IMR-90 (cell line): ENCODE measurements around the gene ZNF862. TPM values are rescaled to one million over a fixed set of nuclear protein-coding genes. Genes with fewer than 3 reads are reported as not detected.

Experiments used
- ATAC-seq: fragments of 200-7000 bp; cut with Tn5 transposase; 2 replicates; pipeline ENCODE4 v1.9.1; 2020; ENCODE audit warnings: low read depth, mild to moderate bottlenecking, moderate library complexity
- BruUV-seq: library from RNA; stranded (reverse); fragments of 400-500 nt; replicated peaks from 2 replicates; lab custom pipeline; 2021; lab: Mats Ljungman, UMichigan
- CTCF ChIA-PET: fragments of 300-600 bp; formaldehyde crosslinking; extraction: SDS; loops from one replicate; lab custom pipeline; 2021; ENCODE audit warnings: antibody characterized with exemption; lab: Yijun Ruan, JAX
- POLR2A ChIA-PET: fragments of 300-600 bp; sonication (Branson Sonifier 250); formaldehyde crosslinking; loops from one replicate; lab custom pipeline; 2022; ENCODE audit warnings: antibody characterized with exemption; ENCODE audit not compliant: unreplicated experiment; lab: Charles Lee
- DNase-seq: peaks from one replicate; pipeline ENCODE4 v3.0.0; 2013
- H2AFZ ChIP-seq: replicated peaks from 2 replicates; pipeline ENCODE3; 2013; ENCODE audit warnings: low read length, mild to moderate bottlenecking; ENCODE audit not compliant: poor library complexity
- H2AK5ac ChIP-seq: 2 replicates; pipeline ENCODE4 v1.6.1; 2013; ENCODE audit warnings: low read depth, low read length, inconsistent platforms
- H2AK9ac ChIP-seq: replicated peaks from 2 replicates; pipeline ENCODE3; 2013; ENCODE audit warnings: mild to moderate bottlenecking, low read depth, low read length, moderate library complexity; ENCODE audit not compliant: poor library complexity
- H2BK120ac ChIP-seq: 2 replicates; pipeline ENCODE4 v1.6.1; 2013; ENCODE audit warnings: low read depth, low read length, inconsistent platforms
- H2BK15ac ChIP-seq: 3 replicates; pipeline ENCODE4 v1.6.1; 2013; ENCODE audit warnings: low read depth, low read length, inconsistent platforms
- H2BK20ac ChIP-seq: 2 replicates; pipeline ENCODE4 v1.6.1; 2013; ENCODE audit warnings: low read depth, mild to moderate bottlenecking, inconsistent platforms, low read length, moderate library complexity
- H2BK5ac ChIP-seq: 2 replicates; pipeline ENCODE4 v1.6.1; 2013; ENCODE audit warnings: mild to moderate bottlenecking, low read depth, low read length, inconsistent platforms; ENCODE audit not compliant: poor library complexity, severe bottlenecking
- H3K14ac ChIP-seq: replicated peaks from 2 replicates; pipeline ENCODE4 v1.6.1; 2013; ENCODE audit warnings: low read depth, low read length, inconsistent platforms
- H3K18ac ChIP-seq: 2 replicates; pipeline ENCODE4 v1.6.1; 2013; ENCODE audit warnings: low read depth, low read length, control low read depth
- H3K23ac ChIP-seq: 2 replicates; pipeline ENCODE4 v1.6.1; 2013; ENCODE audit warnings: low read depth, low read length, inconsistent platforms
- H3K27ac ChIP-seq: 2 replicates; pipeline ENCODE4 v1.5.1; 2013; ENCODE audit warnings: mild to moderate bottlenecking, control low read depth, low read length; ENCODE audit not compliant: insufficient read depth
- H3K27me3 ChIP-seq: 2 replicates; pipeline ENCODE4 v1.6.1; 2013; ENCODE audit warnings: low read length; ENCODE audit not compliant: control insufficient read depth, insufficient read depth
- H3K36me3 ChIP-seq: 2 replicates; pipeline ENCODE4 v1.6.1; 2013; ENCODE audit warnings: low read length, mixed read lengths; ENCODE audit not compliant: control insufficient read depth, insufficient read depth
- H3K4ac ChIP-seq: 2 replicates; pipeline ENCODE4 v1.6.1; 2013; ENCODE audit warnings: low read depth, low read length, inconsistent platforms
- H3K4me1 ChIP-seq: 2 replicates; pipeline ENCODE4 v1.6.1; 2013; ENCODE audit warnings: low read length, mixed read lengths; ENCODE audit not compliant: control insufficient read depth, insufficient read depth
- H3K4me2 ChIP-seq: 2 replicates; pipeline ENCODE4 v1.6.1; 2013; ENCODE audit warnings: low read depth, mild to moderate bottlenecking, control low read depth, low read length, moderate library complexity
- H3K4me3 ChIP-seq: 2 replicates; pipeline ENCODE4 v1.5.1; 2013; ENCODE audit warnings: low read depth, mild to moderate bottlenecking, control low read depth, low read length, moderate library complexity; ENCODE audit not compliant: insufficient read depth
- H3K56ac ChIP-seq: 2 replicates; pipeline ENCODE4 v1.6.1; 2013; ENCODE audit warnings: low read length, inconsistent platforms; ENCODE audit not compliant: insufficient read depth; ENCODE audit errors: extremely low read depth
- H3K79me1 ChIP-seq, 2 experiments: 2 replicates each; pipeline ENCODE4 v1.6.1; 2013; ENCODE audit warnings: low read length in 2 of 2, inconsistent platforms in 1 of 2, low read depth in 1 of 2
- H3K9ac ChIP-seq: 2 replicates; pipeline ENCODE4 v1.6.1; 2013; ENCODE audit warnings: low read depth, low read length, control low read depth
- H3K9me1 ChIP-seq: 2 replicates; pipeline ENCODE4 v1.6.1; 2013; ENCODE audit warnings: low read length, inconsistent platforms; ENCODE audit not compliant: insufficient read depth
- H3K9me3 ChIP-seq: 2 replicates; pipeline ENCODE4 v1.6.1; 2013; ENCODE audit warnings: low read length; ENCODE audit not compliant: control insufficient read depth, insufficient read depth
- H4K20me1 ChIP-seq: 2 replicates; pipeline ENCODE4 v1.6.1; 2013; ENCODE audit warnings: low read length, inconsistent platforms; ENCODE audit not compliant: insufficient read depth
- H4K5ac ChIP-seq: 2 replicates; pipeline ENCODE4 v1.6.1; 2013; ENCODE audit warnings: mild to moderate bottlenecking, low read depth, low read length, control low read depth
- H4K8ac ChIP-seq, 2 experiments: 2 replicates each; pipeline ENCODE4 v1.6.1; 2013; ENCODE audit warnings: low read depth in 2 of 2, low read length in 2 of 2, control low read depth in 1 of 2, inconsistent platforms in 1 of 2
- H4K91ac ChIP-seq: 2 replicates; pipeline ENCODE4 v1.6.1; 2013; ENCODE audit warnings: low read depth, low read length, inconsistent platforms; ENCODE audit not compliant: insufficient read depth
- BHLHE40 ChIP-seq: fragments of 150-350 bp; IDR thresholded peaks from 2 replicates; pipeline ENCODE4 v1.6.1; 2016; ENCODE audit warnings: mild to moderate bottlenecking, low read depth, low read length
- CEBPB ChIP-seq: IDR thresholded peaks from 2 replicates; pipeline ENCODE4 v1.6.1; 2012; ENCODE audit warnings: low read depth, low read length, improper control_type of control experiment
- CHD1 ChIP-seq: IDR thresholded peaks from 2 replicates; pipeline ENCODE4 v1.6.1; 2012; ENCODE audit warnings: low read depth, low read length, improper control_type of control experiment
- MAFK ChIP-seq: IDR thresholded peaks from 2 replicates; pipeline ENCODE4 v1.6.1; 2012; ENCODE audit warnings: low read depth, low read length, improper control_type of control experiment
- MAZ ChIP-seq: IDR thresholded peaks from 2 replicates; pipeline ENCODE4 v1.6.1; 2012; ENCODE audit warnings: low read depth, mild to moderate bottlenecking, low read length, improper control_type of control experiment, moderate library complexity, borderline replicate concordance
- MXI1 ChIP-seq: IDR thresholded peaks from 2 replicates; pipeline ENCODE4 v1.6.1; 2012; ENCODE audit warnings: low read depth, mild to moderate bottlenecking, low read length, moderate library complexity, borderline replicate concordance
- POLR2A ChIP-seq: IDR thresholded peaks from 2 replicates; pipeline ENCODE4 v1.6.1; 2012; ENCODE audit warnings: mild to moderate bottlenecking, low read depth, low read length
- RAD21 ChIP-seq: IDR thresholded peaks from 2 replicates; pipeline ENCODE4 v1.6.1; 2012; ENCODE audit warnings: low read length, improper control_type of control experiment
- RCOR1 ChIP-seq: IDR thresholded peaks from 2 replicates; pipeline ENCODE4 v1.6.1; 2012; ENCODE audit warnings: mild to moderate bottlenecking, low read length, improper control_type of control experiment; ENCODE audit not compliant: insufficient replicate concordance
- RFX5 ChIP-seq: IDR thresholded peaks from 2 replicates; pipeline ENCODE4 v1.8.0; 2012; ENCODE audit warnings: low read depth, mild to moderate bottlenecking, low read length, moderate library complexity
- SMC3 ChIP-seq: fragments of 150-350 bp; IDR thresholded peaks from 2 replicates; pipeline ENCODE4 v1.6.1; 2016; ENCODE audit warnings: low read depth, mild to moderate bottlenecking, antibody characterized with exemption, low read length, moderate library complexity
- WGBS, 2 experiments: methylation state at CpG; one replicate each; pipeline versions ENCODE4 v1.1.5 to v1.1.7; 2013; ENCODE audit warnings: missing lambda C conversion rate in 2 of 2; ENCODE audit not compliant: insufficient read length in 1 of 2; ENCODE audit errors: extremely low coverage in 2 of 2; 5-methylcytosine and 5-hydroxymethylcytosine counted together
- dilution Hi-C: fragments of 300-500 bp; cut with HindIII; formaldehyde crosslinking; loops from one replicate; pipeline ENCODE4 v1.14.3; 2018; ENCODE audit warnings: low sequenced_read_pairs; ENCODE audit not compliant: unreplicated experiment
- in situ Hi-C: fragments of 300-500 bp; cut with MboI; formaldehyde crosslinking; loops from 3 replicates; pipeline ENCODE4 v1.14.3; 2019; ENCODE audit warnings: low sequenced_read_pairs, inconsistent platforms, mixed read lengths
- intact Hi-C: fragments of 100-400 bp; cut with micrococcal nuclease; formaldehyde crosslinking; loops from 2 replicates; pipeline ENCODE4 v1.10.0; 2022
- polyA plus RNA-seq, 3 experiments: library from polyadenylated mRNA; depleted of rRNA; stranded (reverse); fragments of >200 nt; gene quantifications; 2 replicates each; pipeline ENCODE4 v1.2.3, GENCODE V29; 2012; ENCODE audit warnings: low replicate concordance in 1 of 3
- total RNA-seq: library from RNA; depleted of rRNA; stranded (reverse); fragments of >200 nt; gene quantifications from 2 replicates; pipeline ENCODE4 v1.2.3, GENCODE V29; 2012
- TF ChIP-seq, protein P1 (sequence below): conservative IDR thresholded peaks from 2 replicates; pipeline ENCODE4 v1.5.1; 2012; ENCODE audit warnings: mild to moderate bottlenecking, low read depth, low read length, improper control_type of control experiment
- TF ChIP-seq, protein P2 (sequence below): fragments of 150-350 bp; IDR thresholded peaks from 2 replicates; pipeline ENCODE4 v1.6.1; 2017; ENCODE audit warnings: mild to moderate bottlenecking, antibody characterized with exemption, low read length, low read depth
- TF ChIP-seq, protein P3 (sequence below): fragments of 150-350 bp; IDR thresholded peaks from 2 replicates; pipeline ENCODE4 v1.6.1; 2016; ENCODE audit warnings: low read depth, mild to moderate bottlenecking, low read length, moderate library complexity, borderline replicate concordance

Gene ZNF862
- total and polyA plus RNA-seq, 2 of the 4 experiments (the other 2 are of a cell fraction) = 5.9 to 10.8 TPM

DNA sequence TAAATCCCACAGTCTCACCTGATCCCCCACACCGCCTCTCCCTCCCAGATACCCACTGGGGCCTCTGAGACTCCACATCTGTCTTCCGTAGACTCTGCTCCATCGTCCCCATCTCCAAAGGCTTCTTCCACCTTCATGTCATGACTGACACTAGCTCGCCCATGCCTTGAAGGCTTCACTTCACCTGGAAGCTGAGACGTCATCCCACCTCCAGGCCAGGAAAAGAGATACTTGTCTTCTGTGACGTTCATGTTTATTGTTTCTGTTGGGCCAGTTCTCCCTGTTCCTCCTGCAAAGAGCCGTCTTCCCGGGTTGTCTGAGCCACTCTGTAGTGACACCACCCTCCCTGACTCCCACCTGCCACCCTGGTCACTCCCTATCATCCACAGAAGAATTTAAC is 3.6 kb upstream of the ZNF862 start:
- dilution Hi-C loops (no loop called here), intact Hi-C loops (no loop called here), in situ Hi-C loops (no loop called here)
- Histone ChIP-seq H4K91ac (no peak overlapping the region), H3K14ac (no peak overlapping the region), H2BK120ac (no peak overlapping the region), H3K27me3 (peaks cover 23% of the 10 kb centered on the region; the same call in 1 of the 2 replicates), H4K20me1 (no peaks in the 10 kb centered on the region; the same call in 1 of the 2 replicates), H2AFZ (peak overlapping the region; percentile 29), H3K27ac (no peak overlapping the region), H4K8ac (no peak overlapping the region), H3K79me1 (peaks cover 6 to 10% of the 10 kb centered on the region in 2 experiments; a peak in 2 of 4 replicates), H3K9me1 (peaks cover 4% of the 10 kb centered on the region; the same call in 1 of the 2 replicates), H4K5ac (no peak overlapping the region), H3K36me3 (no peaks in the 10 kb centered on the region), H2BK5ac (no peak overlapping the region), H3K18ac (no peak overlapping the region), H3K4ac (no peak overlapping the region), H2AK9ac (no peak overlapping the region), H3K9me3 (no peaks in the 10 kb centered on the region), H3K4me1 (0 out of 2 replicates have a peak, but pooled peaks cover 3% of the 10 kb centered on the region), H3K4me2 (no peak overlapping the region), H2AK5ac (no peak overlapping the region), H2BK15ac (no peak overlapping the region), H3K9ac (no peak overlapping the region), H2BK20ac (no peak overlapping the region), H3K56ac (no peak overlapping the region), H3K4me3 (no peak overlapping the region), H3K23ac (no peak overlapping the region)
- ChIA-PET CTCF (no interaction called here), POLR2A (no interaction called here)
- TF ChIP-seq, protein P1, sequence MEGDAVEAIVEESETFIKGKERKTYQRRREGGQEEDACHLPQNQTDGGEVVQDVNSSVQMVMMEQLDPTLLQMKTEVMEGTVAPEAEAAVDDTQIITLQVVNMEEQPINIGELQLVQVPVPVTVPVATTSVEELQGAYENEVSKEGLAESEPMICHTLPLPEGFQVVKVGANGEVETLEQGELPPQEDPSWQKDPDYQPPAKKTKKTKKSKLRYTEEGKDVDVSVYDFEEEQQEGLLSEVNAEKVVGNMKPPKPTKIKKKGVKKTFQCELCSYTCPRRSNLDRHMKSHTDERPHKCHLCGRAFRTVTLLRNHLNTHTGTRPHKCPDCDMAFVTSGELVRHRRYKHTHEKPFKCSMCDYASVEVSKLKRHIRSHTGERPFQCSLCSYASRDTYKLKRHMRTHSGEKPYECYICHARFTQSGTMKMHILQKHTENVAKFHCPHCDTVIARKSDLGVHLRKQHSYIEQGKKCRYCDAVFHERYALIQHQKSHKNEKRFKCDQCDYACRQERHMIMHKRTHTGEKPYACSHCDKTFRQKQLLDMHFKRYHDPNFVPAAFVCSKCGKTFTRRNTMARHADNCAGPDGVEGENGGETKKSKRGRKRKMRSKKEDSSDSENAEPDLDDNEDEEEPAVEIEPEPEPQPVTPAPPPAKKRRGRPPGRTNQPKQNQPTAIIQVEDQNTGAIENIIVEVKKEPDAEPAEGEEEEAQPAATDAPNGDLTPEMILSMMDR = no peak
- TF ChIP-seq, protein P2, sequence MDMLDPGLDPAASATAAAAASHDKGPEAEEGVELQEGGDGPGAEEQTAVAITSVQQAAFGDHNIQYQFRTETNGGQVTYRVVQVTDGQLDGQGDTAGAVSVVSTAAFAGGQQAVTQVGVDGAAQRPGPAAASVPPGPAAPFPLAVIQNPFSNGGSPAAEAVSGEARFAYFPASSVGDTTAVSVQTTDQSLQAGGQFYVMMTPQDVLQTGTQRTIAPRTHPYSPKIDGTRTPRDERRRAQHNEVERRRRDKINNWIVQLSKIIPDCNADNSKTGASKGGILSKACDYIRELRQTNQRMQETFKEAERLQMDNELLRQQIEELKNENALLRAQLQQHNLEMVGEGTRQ = no peak
- no peak for TF ChIP-seq SMC3
- no peak for TF ChIP-seq RFX5
- TF ChIP-seq BHLHE40 = no peak
- no peak for TF ChIP-seq MAZ
- TF ChIP-seq MXI1 = no peak
- no peak for TF ChIP-seq CHD1
- no peak for TF ChIP-seq CEBPB
- TF ChIP-seq, protein P3, sequence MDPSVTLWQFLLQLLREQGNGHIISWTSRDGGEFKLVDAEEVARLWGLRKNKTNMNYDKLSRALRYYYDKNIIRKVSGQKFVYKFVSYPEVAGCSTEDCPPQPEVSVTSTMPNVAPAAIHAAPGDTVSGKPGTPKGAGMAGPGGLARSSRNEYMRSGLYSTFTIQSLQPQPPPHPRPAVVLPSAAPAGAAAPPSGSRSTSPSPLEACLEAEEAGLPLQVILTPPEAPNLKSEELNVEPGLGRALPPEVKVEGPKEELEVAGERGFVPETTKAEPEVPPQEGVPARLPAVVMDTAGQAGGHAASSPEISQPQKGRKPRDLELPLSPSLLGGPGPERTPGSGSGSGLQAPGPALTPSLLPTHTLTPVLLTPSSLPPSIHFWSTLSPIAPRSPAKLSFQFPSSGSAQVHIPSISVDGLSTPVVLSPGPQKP = no peak
- no peak for TF ChIP-seq RAD21
- no peak for TF ChIP-seq POLR2A
- TF ChIP-seq RCOR1 = no peak
- TF ChIP-seq MAFK = no peak
- DNase-seq = no peak
- no peak for ATAC-seq
- WGBS, 2 experiments = 64% methylated on average over 2 of the region's 8 CpGs; no CpG with 5 or more reads in 1 of the 2 experiments
- BruUV-seq = no TSS peak
